Mesendoderm (in vitro differentiated cells): Measurements from ENCODE around the gene RABL6.
"Not testable (repeated sequence)": the region's sequence is repeated elsewhere in the genome, so short reads cannot be mapped to it uniquely, and the experiment has no call there.

Source experiments
- DNase-seq: peaks from one replicate; pipeline ENCODE4 v3.0.0; 2013
- H2AK5ac ChIP-seq: 2 replicates; pipeline ENCODE4 v1.6.1; 2013; ENCODE audit warnings: low read length, inconsistent platforms
- H2BK120ac ChIP-seq: 2 replicates; pipeline ENCODE4 v1.6.1; 2013; ENCODE audit warnings: low read depth, mild to moderate bottlenecking, low read length, moderate library complexity, mixed read lengths
- H2BK15ac ChIP-seq: replicated peaks from 2 replicates; pipeline ENCODE4 v1.6.1; 2013; ENCODE audit warnings: low read depth, mild to moderate bottlenecking, moderate library complexity
- H2BK5ac ChIP-seq: 2 replicates; pipeline ENCODE4 v1.6.1; 2013; ENCODE audit warnings: low read length, inconsistent platforms
- H3K18ac ChIP-seq: 2 replicates; pipeline ENCODE4 v1.6.1; 2013; ENCODE audit warnings: mild to moderate bottlenecking, low read length, mixed read lengths
- H3K23ac ChIP-seq: one replicate; pipeline ENCODE4 v1.6.1; 2013; ENCODE audit warnings: low read length
- H3K27ac ChIP-seq: 2 replicates; pipeline ENCODE4 v1.5.1; 2013; ENCODE audit warnings: low read depth, mild to moderate bottlenecking, inconsistent platforms, low read length, moderate library complexity
- H3K27me3 ChIP-seq: 2 replicates; pipeline ENCODE4 v1.6.1; 2013; ENCODE audit warnings: low read length, control low read depth, mild to moderate bottlenecking, inconsistent platforms; ENCODE audit not compliant: insufficient read depth, poor library complexity
- H3K36me3 ChIP-seq: 2 replicates; pipeline ENCODE4 v1.6.1; 2013; ENCODE audit warnings: low read length, inconsistent platforms; ENCODE audit not compliant: control insufficient read depth, insufficient read depth
- H3K4ac ChIP-seq: one replicate; pipeline ENCODE4 v1.6.1; 2013; ENCODE audit warnings: low read depth, mild to moderate bottlenecking, low read length, moderate library complexity
- H3K4me1 ChIP-seq: 2 replicates; pipeline ENCODE4 v1.6.1; 2013; ENCODE audit warnings: low read depth, low read length, inconsistent platforms; ENCODE audit not compliant: control insufficient read depth
- H3K4me2 ChIP-seq: 2 replicates; pipeline ENCODE4 v1.6.1; 2013; ENCODE audit warnings: low read length
- H3K4me3 ChIP-seq: 2 replicates; pipeline ENCODE4 v1.5.1; 2013; ENCODE audit warnings: mild to moderate bottlenecking, low read length
- H3K56ac ChIP-seq: one replicate; pipeline ENCODE4 v1.6.1; 2013; ENCODE audit warnings: low read length
- H3K79me1 ChIP-seq: 2 replicates; pipeline ENCODE4 v1.6.1; 2013; ENCODE audit warnings: low read length, inconsistent platforms
- H3K79me2 ChIP-seq: 2 replicates; pipeline ENCODE4 v1.6.1; 2013; ENCODE audit warnings: mild to moderate bottlenecking, low read length; ENCODE audit not compliant: control insufficient read depth, insufficient read depth
- H3K9ac ChIP-seq: 2 replicates; pipeline ENCODE4 v1.6.1; 2013; ENCODE audit warnings: low read length, inconsistent platforms
- H4K5ac ChIP-seq: one replicate; pipeline ENCODE4 v1.6.1; 2013; ENCODE audit warnings: low read length
- H4K8ac ChIP-seq: one replicate; pipeline ENCODE4 v1.6.1; 2013; ENCODE audit warnings: low read depth, mild to moderate bottlenecking, control low read depth, low read length, moderate library complexity
- WGBS: extraction: QIAGEN DNeasy Blood & Tissue Kit; methylation state at CpG from one replicate; pipeline ENCODE4 v1.1.7; 2013; ENCODE audit warnings: low lambda C conversion rate, missing lambda C conversion rate; ENCODE audit not compliant: insufficient coverage; ENCODE audit errors: extremely low coverage; 5-methylcytosine and 5-hydroxymethylcytosine counted together

Gene RABL6

GRCh38 chr9:136785565-136786355 lies 22.0 kb upstream of the RABL6 start:
- not testable (repeated sequence) for H4K5ac ChIP-seq, H3K4ac ChIP-seq, H3K4me1 ChIP-seq, H3K9ac ChIP-seq, H3K56ac ChIP-seq, H3K79me1 ChIP-seq, H2AK5ac ChIP-seq, H3K36me3 ChIP-seq, H2BK120ac ChIP-seq, H3K23ac ChIP-seq, H2BK15ac ChIP-seq, H3K4me2 ChIP-seq, H3K18ac ChIP-seq, H3K27me3 ChIP-seq, H3K79me2 ChIP-seq, H4K8ac ChIP-seq, H2BK5ac ChIP-seq, H3K27ac ChIP-seq, DNase-seq, H3K4me3 ChIP-seq
- no CpG with 5 or more reads among the region's 23 CpGs for WGBS

- Histone ChIP-seq H3K4ac (no peak overlapping the region), H3K27ac (no peak overlapping the region), H2AK5ac (no peak overlapping the region), H2BK5ac (no peak overlapping the region), H4K8ac (no peak overlapping the region), H3K27me3 (no peaks in the 10 kb centered on the region), H3K4me3 (no peak overlapping the region), H2BK120ac (no peak overlapping the region), H3K79me1 (no peaks in the 10 kb centered on the region), H3K18ac (no peak overlapping the region), H3K4me2 (no peak overlapping the region), H4K5ac (no peak overlapping the region), H2BK15ac (no peak overlapping the region), H3K23ac (no peak overlapping the region), H3K56ac (no peak overlapping the region), H3K36me3 (no peaks in the 10 kb centered on the region), H3K79me2 (no peaks in the 10 kb centered on the region), H3K9ac (no peak overlapping the region), H3K4me1 (no peaks in the 10 kb centered on the region)
- no peak for DNase-seq
- whole genome bisulfite sequencing, result no CpG with 5 or more reads among the region's 10 CpGs
Measured at GRCh38 chr9:136786451-136786850, 21.3 kb upstream of the RABL6 start.

GRCh38 chr9:136786983-136787382 lies 20.8 kb upstream of the RABL6 start:
- not testable (repeated sequence) for H3K27ac ChIP-seq, H4K8ac ChIP-seq, DNase-seq, H3K4me2 ChIP-seq, H3K56ac ChIP-seq, H3K4me1 ChIP-seq, H4K5ac ChIP-seq, H3K79me1 ChIP-seq, H2BK5ac ChIP-seq, H3K23ac ChIP-seq, H2BK120ac ChIP-seq, H3K27me3 ChIP-seq, H3K4ac ChIP-seq, H2BK15ac ChIP-seq, H3K79me2 ChIP-seq, H2AK5ac ChIP-seq, H3K18ac ChIP-seq, H3K4me3 ChIP-seq, H3K9ac ChIP-seq, H3K36me3 ChIP-seq
- no CpG with 5 or more reads among the region's 4 CpGs for WGBS

- H4K5ac ChIP-seq, result no peak overlapping the region
- H2BK15ac ChIP-seq, result no peak overlapping the region
- no peak overlapping the region for H3K18ac ChIP-seq
- no peak overlapping the region for H3K27ac ChIP-seq
- H3K27me3 ChIP-seq, result no peaks in the 10 kb centered on the region
- H2AK5ac ChIP-seq, result no peak overlapping the region
- no peak overlapping the region for H3K23ac ChIP-seq
- no CpG with 5 or more reads among the region's 21 CpGs for WGBS
- H3K36me3 ChIP-seq, result no peaks in the 10 kb centered on the region
- H3K4ac ChIP-seq, result no peak overlapping the region
- H3K9ac ChIP-seq, result no peak overlapping the region
- no peak overlapping the region for H3K4me2 ChIP-seq
- no peaks in the 10 kb centered on the region for H3K4me1 ChIP-seq
- H4K8ac ChIP-seq, result no peak overlapping the region
- no peak overlapping the region for H2BK5ac ChIP-seq
- no peak overlapping the region for H3K56ac ChIP-seq
- H3K79me2 ChIP-seq, result no peaks in the 10 kb centered on the region
- no peak overlapping the region for H2BK120ac ChIP-seq
- no peak overlapping the region for H3K4me3 ChIP-seq
- DNase-seq, result peak; percentile 81
- H3K79me1 ChIP-seq, result peaks cover 2% of the 10 kb centered on the region
Measured at GRCh38 chr9:136787690-136788400, 19.9 kb upstream of the RABL6 start.

- H3K79me1 ChIP-seq, H3K36me3 ChIP-seq, H2BK120ac ChIP-seq, H4K5ac ChIP-seq, H4K8ac ChIP-seq, H3K4me1 ChIP-seq, H3K9ac ChIP-seq, H2BK15ac ChIP-seq, H3K27me3 ChIP-seq, H3K4me2 ChIP-seq, H2BK5ac ChIP-seq, H3K18ac ChIP-seq, H3K23ac ChIP-seq, H3K4ac ChIP-seq, H2AK5ac ChIP-seq, H3K4me3 ChIP-seq, H3K79me2 ChIP-seq: not testable (repeated sequence)
- peak overlapping the region; percentile 42 for H3K56ac ChIP-seq
- WGBS, result no CpG with 5 or more reads among the region's 27 CpGs
- peak; percentile 76 for DNase-seq
- H3K27ac ChIP-seq, result peak overlapping the region; percentile 82
Measured at GRCh38 chr9:136788644-136789522, 18.9 kb upstream of the RABL6 start.
